ENCODE measurements around the gene APOL6. TPM values are rescaled to one million over a fixed set of nuclear protein-coding genes. Genes with fewer than 3 reads are reported as not detected.

APOL6 gene
- 0.01 TPM for polyA plus RNA-seq (2013, experiment 1 of 2)
- polyA plus RNA-seq (2013, experiment 2 of 2) = 0.01 TPM

GRCh38 chr22:35648066-35649025, at the start of gene APOL6:
APOL6 (plus strand) TSS chr22:35648446; CDS start chr22:35656426, 7,980 bp downstream.
- H2BK120ac ChIP-seq (ENCODE audit: low read depth, low read length) = no peak within 1 kb of the TSS
- no peak within 1 kb of the TSS for H2AK5ac ChIP-seq (ENCODE audit: low read depth, low read length)
- H3K4me3 ChIP-seq (ENCODE audit: low read length in 2 of 2) = peak within 1 kb of the TSS in 1 of 2 donors; percentile 22
- H3K14ac ChIP-seq (ENCODE audit: low read length) = no peak within 1 kb of the TSS
- H3K9me3 ChIP-seq (replicated peaks in 1 of 2; ENCODE audit: control insufficient read depth in 2 of 2, insufficient read depth in 1 of 2, low read depth in 1 of 2, low read length in 2 of 2) = no peaks in the 10 kb centered on the region
- no peaks in the 10 kb centered on the region for H3K27me3 ChIP-seq (ENCODE audit: control insufficient read depth in 3 of 3, insufficient read depth in 3 of 3, low read depth in 1 of 3, low read length in 3 of 3)
- H2BK15ac ChIP-seq (ENCODE audit: low read length) = no peak within 1 kb of the TSS
- H3K9ac ChIP-seq (ENCODE audit: low read depth, low read length, poor library complexity) = no peak within 1 kb of the TSS
- no peak within 1 kb of the TSS for H2BK5ac ChIP-seq (ENCODE audit: low read length)
- peak within 1 kb of the TSS; percentile 84 for H3K18ac ChIP-seq (ENCODE audit: low read length)
- no peak for DNase-seq (ENCODE audit: low spot score)
- H2AFZ ChIP-seq (ENCODE audit: low read length) = peak within 1 kb of the TSS; percentile 87
- H4K8ac ChIP-seq (ENCODE audit: low read depth, low read length) = peak within 1 kb of the TSS; percentile 58
- H3K23ac ChIP-seq (ENCODE audit: low read depth, low read length, poor library complexity) = no peak within 1 kb of the TSS
- no peak within 1 kb of the TSS for H3K27ac ChIP-seq (replicated peaks; ENCODE audit: low read length)
- no peak within 1 kb of the TSS for H3K4me2 ChIP-seq (ENCODE audit: insufficient read depth, low read length, poor library complexity, severe bottlenecking)
- H3K4me1 ChIP-seq (ENCODE audit: control insufficient read depth in 2 of 2, insufficient read depth in 1 of 2, low read depth in 1 of 2, low read length in 2 of 2) = peaks cover 0 to 8% of the 10 kb centered on the region in 2 donors
- H3K4ac ChIP-seq (ENCODE audit: low read length) = no peak within 1 kb of the TSS
- no CpG with 5 or more reads among the region's 18 CpGs for WGBS, 2 donors (ENCODE audit: extremely low coverage in 2 of 2, insufficient read length in 2 of 2, insufficient replicate concordance in 1 of 2)
- no peak within 1 kb of the TSS for H2BK12ac ChIP-seq (ENCODE audit: low read length)
- H3K79me1 ChIP-seq (ENCODE audit: low read depth, low read length) = no peaks in the 10 kb centered on the region
- H4K91ac ChIP-seq (ENCODE audit: low read depth, low read length, poor library complexity) = no peak within 1 kb of the TSS
- H3K36me3 ChIP-seq (replicated peaks in 1 of 2; ENCODE audit: control insufficient read depth in 2 of 2, insufficient read depth in 2 of 2, low read length in 2 of 2) = no peaks in the 10 kb centered on the region

- DNase-seq (ENCODE audit: low spot score) = no peak
- H3K23ac ChIP-seq (ENCODE audit: low read depth, low read length, poor library complexity) = no peak overlapping the region
- no peaks in the 10 kb centered on the region for H3K4me1 ChIP-seq (ENCODE audit: control insufficient read depth in 2 of 2, insufficient read depth in 1 of 2, low read depth in 1 of 2, low read length in 2 of 2)
- H3K4ac ChIP-seq (ENCODE audit: low read length) = no peak overlapping the region
- H4K91ac ChIP-seq (ENCODE audit: low read depth, low read length, poor library complexity) = no peak overlapping the region
- no peak overlapping the region for H3K4me3 ChIP-seq (ENCODE audit: low read length in 2 of 2)
- H3K36me3 ChIP-seq (replicated peaks in 1 of 2; ENCODE audit: control insufficient read depth in 2 of 2, insufficient read depth in 2 of 2, low read length in 2 of 2) = peaks cover 0 to 4% of the 10 kb centered on the region in 2 donors
- no peak overlapping the region for H2AFZ ChIP-seq (ENCODE audit: low read length)
- no peak overlapping the region for H2BK12ac ChIP-seq (ENCODE audit: low read length)
- WGBS, 2 donors (ENCODE audit: extremely low coverage in 2 of 2, insufficient read length in 2 of 2, insufficient replicate concordance in 1 of 2) = no CpG with 5 or more reads among the region's 4 CpGs
- H2AK5ac ChIP-seq (ENCODE audit: low read depth, low read length) = no peak overlapping the region
- no peak overlapping the region for H3K14ac ChIP-seq (ENCODE audit: low read length)
- no peak overlapping the region for H3K27ac ChIP-seq (replicated peaks; ENCODE audit: low read length)
- H3K18ac ChIP-seq (ENCODE audit: low read length) = no peak overlapping the region
- peaks cover 0 to 9% (median 0%) of the 10 kb centered on the region in 3 experiments for H3K27me3 ChIP-seq (ENCODE audit: control insufficient read depth in 3 of 3, insufficient read depth in 3 of 3, low read depth in 1 of 3, low read length in 3 of 3)
- no peak overlapping the region for H4K8ac ChIP-seq (ENCODE audit: low read depth, low read length)
- no peaks in the 10 kb centered on the region for H3K79me1 ChIP-seq (ENCODE audit: low read depth, low read length)
- H3K9ac ChIP-seq (ENCODE audit: low read depth, low read length, poor library complexity) = no peak overlapping the region
- no peak overlapping the region for H3K4me2 ChIP-seq (ENCODE audit: insufficient read depth, low read length, poor library complexity, severe bottlenecking)
- H2BK120ac ChIP-seq (ENCODE audit: low read depth, low read length) = no peak overlapping the region
- H2BK5ac ChIP-seq (ENCODE audit: low read length) = no peak overlapping the region
- H3K9me3 ChIP-seq (replicated peaks in 1 of 2; ENCODE audit: control insufficient read depth in 2 of 2, insufficient read depth in 1 of 2, low read depth in 1 of 2, low read length in 2 of 2) = peaks cover 0 to 5% of the 10 kb centered on the region in 2 donors
- H2BK15ac ChIP-seq (ENCODE audit: low read length) = no peak overlapping the region
Observed at GRCh38 chr22:35599364-35599763, 48.9 kb upstream of the APOL6 start.

- H2BK12ac ChIP-seq (ENCODE audit: low read length) = no peak overlapping the region
- peaks cover 0 to 2% of the 10 kb centered on the region in 2 donors for H3K9me3 ChIP-seq (replicated peaks in 1 of 2; ENCODE audit: control insufficient read depth in 2 of 2, insufficient read depth in 1 of 2, low read depth in 1 of 2, low read length in 2 of 2)
Observed at GRCh38 chr22:35600476-35600875, 47.8 kb upstream of the APOL6 start.

GRCh38 chr22:35601013-35601580, 47.1 kb upstream of the APOL6 start:
- Histone ChIP-seq H3K36me3 (replicated peaks in 1 of 2; ENCODE audit: control insufficient read depth in 2 of 2, insufficient read depth in 2 of 2, low read length in 2 of 2) (peaks cover 0 to 4% of the 10 kb centered on the region in 2 donors), H3K4me1 (ENCODE audit: control insufficient read depth in 2 of 2, insufficient read depth in 1 of 2, low read depth in 1 of 2, low read length in 2 of 2) (peaks cover 0 to 2% of the 10 kb centered on the region in 2 donors), H3K4me3 (ENCODE audit: low read length in 2 of 2) (peak overlapping the region in 1 of 2 donors; percentile 48), H3K79me1 (ENCODE audit: low read depth, low read length) (no peaks in the 10 kb centered on the region), H2BK15ac (ENCODE audit: low read length) (no peak overlapping the region), H4K8ac (ENCODE audit: low read depth, low read length) (peak overlapping the region; percentile 25), H3K27ac (replicated peaks; ENCODE audit: low read length) (no peak overlapping the region), H4K91ac (ENCODE audit: low read depth, low read length, poor library complexity) (peak overlapping the region; percentile 12), H2AK5ac (ENCODE audit: low read depth, low read length) (no peak overlapping the region), H3K23ac (ENCODE audit: low read depth, low read length, poor library complexity) (no peak overlapping the region), H3K27me3 (ENCODE audit: control insufficient read depth in 3 of 3, insufficient read depth in 3 of 3, low read depth in 1 of 3, low read length in 3 of 3) (peaks cover 0 to 10% (median 0%) of the 10 kb centered on the region in 3 experiments), H3K14ac (ENCODE audit: low read length) (no peak overlapping the region), H3K4me2 (ENCODE audit: insufficient read depth, low read length, poor library complexity, severe bottlenecking) (no peak overlapping the region), H2BK120ac (ENCODE audit: low read depth, low read length) (no peak overlapping the region), H2BK5ac (ENCODE audit: low read length) (no peak overlapping the region), H2BK12ac (ENCODE audit: low read length) (no peak overlapping the region), H3K9me3 (replicated peaks in 1 of 2; ENCODE audit: control insufficient read depth in 2 of 2, insufficient read depth in 1 of 2, low read depth in 1 of 2, low read length in 2 of 2) (peaks cover 0 to 2% of the 10 kb centered on the region in 2 donors), H2AFZ (ENCODE audit: low read length) (no peak overlapping the region), H3K4ac (ENCODE audit: low read length) (no peak overlapping the region), H3K18ac (ENCODE audit: low read length) (no peak overlapping the region), H3K9ac (ENCODE audit: low read depth, low read length, poor library complexity) (no peak overlapping the region)
- no peak for DNase-seq (ENCODE audit: low spot score)
- 100% methylated on average over 1 of the region's 5 CpGs; no CpG with 5 or more reads in 1 of the 2 donors for WGBS, 2 donors (ENCODE audit: extremely low coverage in 2 of 2, insufficient read length in 2 of 2, insufficient replicate concordance in 1 of 2)

More at GRCh38 chr22:35600476-35600875, 47.8 kb upstream of the APOL6 start:
- no peak overlapping the region for H3K4me2 ChIP-seq (ENCODE audit: insufficient read depth, low read length, poor library complexity, severe bottlenecking)
- no peak overlapping the region for H2BK5ac ChIP-seq (ENCODE audit: low read length)
- no peak overlapping the region for H2BK15ac ChIP-seq (ENCODE audit: low read length)
- H4K8ac ChIP-seq (ENCODE audit: low read depth, low read length) = no peak overlapping the region
- H3K4me3 ChIP-seq (ENCODE audit: low read length in 2 of 2) = no peak overlapping the region
- no peak overlapping the region for H3K14ac ChIP-seq (ENCODE audit: low read length)
- no peak overlapping the region for H4K91ac ChIP-seq (ENCODE audit: low read depth, low read length, poor library complexity)
- no CpG with 5 or more reads among the region's 12 CpGs for WGBS, 2 donors (ENCODE audit: extremely low coverage in 2 of 2, insufficient read length in 2 of 2, insufficient replicate concordance in 1 of 2)
- H2AFZ ChIP-seq (ENCODE audit: low read length) = no peak overlapping the region
- H2AK5ac ChIP-seq (ENCODE audit: low read depth, low read length) = no peak overlapping the region
- peak overlapping the region; percentile 62 for H3K18ac ChIP-seq (ENCODE audit: low read length)
- H3K27me3 ChIP-seq (ENCODE audit: control insufficient read depth in 3 of 3, insufficient read depth in 3 of 3, low read depth in 1 of 3, low read length in 3 of 3) = peaks cover 0 to 9% (median 0%) of the 10 kb centered on the region in 3 experiments
- H3K23ac ChIP-seq (ENCODE audit: low read depth, low read length, poor library complexity) = no peak overlapping the region
- H3K4me1 ChIP-seq (ENCODE audit: control insufficient read depth in 2 of 2, insufficient read depth in 1 of 2, low read depth in 1 of 2, low read length in 2 of 2) = peaks cover 0 to 2% of the 10 kb centered on the region in 2 donors
- DNase-seq (ENCODE audit: low spot score) = no peak
- peaks cover 0 to 4% of the 10 kb centered on the region in 2 donors for H3K36me3 ChIP-seq (replicated peaks in 1 of 2; ENCODE audit: control insufficient read depth in 2 of 2, insufficient read depth in 2 of 2, low read length in 2 of 2)
- no peak overlapping the region for H3K4ac ChIP-seq (ENCODE audit: low read length)
- no peak overlapping the region for H3K9ac ChIP-seq (ENCODE audit: low read depth, low read length, poor library complexity)
- no peaks in the 10 kb centered on the region for H3K79me1 ChIP-seq (ENCODE audit: low read depth, low read length)
- H3K27ac ChIP-seq (replicated peaks; ENCODE audit: low read length) = no peak overlapping the region
- no peak overlapping the region for H2BK120ac ChIP-seq (ENCODE audit: low read depth, low read length)
